SU-DHL-6 (cell line): ENCODE measurements around the gene SPAG8.

Source experiments
- H2AFZ ChIP-seq: fragments of 200-600 bp; sonication (generic); 2 replicates; pipeline ENCODE4 v1.6.1; 2014; ENCODE audit warnings: low read depth, mild to moderate bottlenecking, moderate library complexity, mixed read lengths, antibody characterized with exemption, low read length; ENCODE audit not compliant: severe bottlenecking
- H3F3A ChIP-seq: fragments of 200-600 bp; shearing (Covaris generic); 2 replicates; pipeline ENCODE4 v1.6.0; 2016; ENCODE audit warnings: antibody characterized with exemption, mild to moderate bottlenecking; ENCODE audit not compliant: insufficient read depth
- H3K27ac ChIP-seq: fragments of 200-600 bp; sonication (generic); 2 replicates; pipeline ENCODE4 v1.5.1; 2016; ENCODE audit warnings: low read depth, mild to moderate bottlenecking, low read length, moderate library complexity, mixed read lengths
- H3K27me3 ChIP-seq: fragments of 200-600 bp; sonication (generic), shearing (Covaris generic); 2 replicates; pipeline ENCODE4 v1.6.0; 2014; ENCODE audit warnings: mild to moderate bottlenecking, low read length
- H3K36me3 ChIP-seq: fragments of 200-600 bp; sonication (generic); 2 replicates; pipeline ENCODE4 v1.6.1; 2014; ENCODE audit warnings: mild to moderate bottlenecking, low read length, mixed read lengths
- H3K4me2 ChIP-seq: fragments of 300-600, 200-600 bp; shearing (Covaris generic), sonication (generic); 2 replicates; pipeline ENCODE4 v1.6.0; 2014; ENCODE audit warnings: low read length, low read depth, mild to moderate bottlenecking; ENCODE audit not compliant: poor library complexity, severe bottlenecking
- H3K4me3 ChIP-seq: fragments of 200-600 bp; sonication (generic); 2 replicates; pipeline ENCODE4 v1.5.1; 2014; ENCODE audit warnings: antibody characterized with exemption, low read length, mild to moderate bottlenecking, mixed read lengths; ENCODE audit not compliant: insufficient read depth, poor library complexity, severe bottlenecking
- H3K79me2 ChIP-seq: fragments of 200-600 bp; sonication (generic); 2 replicates; pipeline ENCODE4 v1.6.1; 2014; ENCODE audit warnings: mild to moderate bottlenecking, low read length, moderate library complexity; ENCODE audit not compliant: insufficient read depth
- H3K9ac ChIP-seq: fragments of 200-600 bp; sonication (generic); 2 replicates; pipeline ENCODE4 v1.7.0; 2014; ENCODE audit warnings: mild to moderate bottlenecking, low read length
- H3K9me2 ChIP-seq: fragments of 200-600 bp; sonication (generic); replicated peaks from 2 replicates; pipeline ENCODE4 v1.6.1; 2014; ENCODE audit warnings: low read length; ENCODE audit not compliant: insufficient read depth
- H3K9me3 ChIP-seq: fragments of 200-600 bp; sonication (generic); 2 replicates; pipeline ENCODE4 v1.6.1; 2014; ENCODE audit warnings: low read length, mixed read lengths; ENCODE audit not compliant: insufficient read depth
- H4K20me1 ChIP-seq: fragments of 200-600 bp; sonication (generic); 2 replicates; pipeline ENCODE4 v1.6.1; 2014; ENCODE audit warnings: low read depth, mild to moderate bottlenecking, antibody characterized with exemption, low read length, moderate library complexity, mixed read lengths
- CTCF ChIP-seq: fragments of 200-600 bp; sonication (generic); IDR thresholded peaks from one replicate; pipeline ENCODE4 v1.5.1; 2017; ENCODE audit warnings: antibody characterized with exemption, mild to moderate bottlenecking, low read length, moderate library complexity; ENCODE audit not compliant: insufficient read depth, poor library complexity, severe bottlenecking
- EZH2phosphoT487 ChIP-seq: fragments of 200-600 bp; sonication (generic), shearing (Covaris generic); conservative IDR thresholded peaks from 2 replicates; pipeline ENCODE4 v1.6.1; 2018; ENCODE audit warnings: mild to moderate bottlenecking, antibody characterized with exemption, low read length, moderate library complexity, mixed read lengths

The SPAG8 gene

GRCh38 chr9:35859310-35859989, 47.4 kb upstream of the SPAG8 start:
- TF ChIP-seq CTCF (no peak), EZH2phosphoT487 (no peak)
- no peak overlapping the region for H3K9ac ChIP-seq
- no peak overlapping the region for H3K4me2 ChIP-seq
- no peaks in the 10 kb centered on the region for H3K79me2 ChIP-seq
- H3K36me3 ChIP-seq, result no peaks in the 10 kb centered on the region
- H3K27me3 ChIP-seq, result no peaks in the 10 kb centered on the region
- no peak overlapping the region for H3K27ac ChIP-seq
- H3K9me2 ChIP-seq, result no peaks in the 10 kb centered on the region
- no peaks in the 10 kb centered on the region for H4K20me1 ChIP-seq
- no peak overlapping the region for H2AFZ ChIP-seq
- H3F3A ChIP-seq, result no peaks in the 10 kb centered on the region
- H3K9me3 ChIP-seq, result no peaks in the 10 kb centered on the region
- H3K4me3 ChIP-seq, result no peak overlapping the region

- H3K9me3 ChIP-seq, result no peaks in the 10 kb centered on the region
- no peak overlapping the region for H3K9ac ChIP-seq
- no peaks in the 10 kb centered on the region for H3K79me2 ChIP-seq
- no peaks in the 10 kb centered on the region for H3F3A ChIP-seq
- no peak overlapping the region for H3K4me2 ChIP-seq
- H3K4me3 ChIP-seq, result no peak overlapping the region
- no peaks in the 10 kb centered on the region for H3K9me2 ChIP-seq
- TF ChIP-seq EZH2phosphoT487 (no peak), CTCF (no peak)
- H4K20me1 ChIP-seq, result no peaks in the 10 kb centered on the region
- H3K36me3 ChIP-seq, result no peaks in the 10 kb centered on the region
- no peak overlapping the region for H2AFZ ChIP-seq
- H3K27ac ChIP-seq, result no peak overlapping the region
- H3K27me3 ChIP-seq, result no peaks in the 10 kb centered on the region
Measured at GRCh38 chr9:35858458-35858857, 46.4 kb upstream of the SPAG8 start.

DNA sequence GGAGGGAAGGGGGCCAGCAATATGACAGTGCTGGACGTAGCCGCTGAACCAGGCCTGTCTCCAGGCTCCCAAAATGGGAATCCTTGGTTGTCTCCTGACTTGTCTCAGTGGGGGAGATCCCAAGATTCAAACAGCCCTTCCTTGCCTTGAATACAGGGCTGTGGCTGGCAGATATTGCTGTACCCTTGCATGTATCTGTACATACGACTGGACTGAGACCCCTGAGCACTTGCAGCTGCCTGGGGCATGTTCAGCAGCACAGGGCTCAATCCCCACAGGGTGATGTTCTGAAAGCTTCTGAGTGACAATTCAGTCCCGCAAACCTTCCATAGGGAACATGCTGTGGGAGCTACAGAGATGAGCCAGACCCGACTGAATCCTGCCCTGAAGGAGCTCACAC, 44.8 kb upstream of the SPAG8 start:
- Histone ChIP-seq H3K4me3 (no peak overlapping the region), H3K36me3 (no peaks in the 10 kb centered on the region), H3K79me2 (no peaks in the 10 kb centered on the region), H3K9me3 (no peaks in the 10 kb centered on the region), H4K20me1 (no peaks in the 10 kb centered on the region), H2AFZ (no peak overlapping the region), H3K4me2 (no peak overlapping the region), H3F3A (no peaks in the 10 kb centered on the region), H3K9me2 (no peaks in the 10 kb centered on the region), H3K27ac (no peak overlapping the region), H3K27me3 (no peaks in the 10 kb centered on the region), H3K9ac (no peak overlapping the region)
- TF ChIP-seq EZH2phosphoT487 (no peak), CTCF (no peak)
